Measurements from ENCODE around the gene LZTS3. TPM values are rescaled to one million over a fixed set of nuclear protein-coding genes. Genes with fewer than 3 reads are reported as not detected.

The LZTS3 gene
- total and polyA plus RNA-seq, 2 of the 8 experiments (the other 6 are each of a cell fraction or from before 2014, with no cell fraction given): 31.8 to 33.5 TPM

DNA sequence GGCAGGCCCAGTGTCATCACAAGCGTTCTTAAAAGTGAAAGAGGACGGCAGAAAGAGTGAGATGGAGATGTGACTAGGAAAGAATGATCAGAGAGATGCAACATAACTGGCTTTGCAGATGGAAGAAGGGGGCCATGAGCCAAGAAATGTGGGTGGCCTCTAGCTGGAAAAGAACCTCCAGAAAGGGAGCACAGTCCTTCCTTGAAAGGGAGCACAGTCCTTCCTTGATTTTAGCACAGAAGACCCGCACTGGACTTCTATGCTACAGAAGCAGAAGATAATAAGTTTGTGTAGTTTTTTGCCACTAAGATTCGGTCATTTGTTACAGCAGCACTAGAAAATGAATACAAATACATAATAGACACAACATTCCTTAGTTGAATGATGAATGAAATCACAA is 7.0 kb upstream of the LZTS3 start:
- Histone ChIP-seq H2BK12ac (ENCODE audit: low read depth, low read length) (no peak overlapping the region), H3K23ac (ENCODE audit: insufficient read length) (no peak overlapping the region), H3K36me3 (ENCODE audit: control insufficient read depth in 2 of 4, insufficient read depth in 4 of 4, low read length in 3 of 4) (no peaks in the 10 kb centered on the region; a peak in 2 of 8 replicates), H3K9me3 (ENCODE audit: insufficient read depth in 2 of 2, low read depth in 1 of 2, low read length in 1 of 2) (no peaks in the 10 kb centered on the region), H3K14ac (ENCODE audit: insufficient read length) (no peak overlapping the region), H3K56ac (replicated peaks; ENCODE audit: insufficient read length, low read depth, low read length) (no peak overlapping the region), H3K27me3 (replicated peaks in 1 of 4; ENCODE audit: control insufficient read depth in 3 of 4, extremely low read depth in 1 of 4, insufficient read depth in 3 of 4, low read length in 3 of 4) (no peaks in the 10 kb centered on the region), H3K79me2 (ENCODE audit: control insufficient read depth in 1 of 2, insufficient read depth in 2 of 2, low read length in 2 of 2) (peaks cover 0 to 5% of the 10 kb centered on the region in 2 experiments; a peak in 2 of 4 replicates), H3K23me2 (ENCODE audit: low read depth, low read length) (no peaks in the 10 kb centered on the region; the same call in 1 of the 2 replicates), H2BK20ac (ENCODE audit: low read length) (no peak overlapping the region), H4K5ac (ENCODE audit: insufficient read length, low read depth, low read length) (no peak overlapping the region), H3K4ac (replicated peaks; ENCODE audit: insufficient read length, low read depth, low read length) (no peak overlapping the region), H3K4me3 (ENCODE audit: extremely low read depth in 1 of 4, insufficient read depth in 2 of 4, low read depth in 3 of 4, low read length in 4 of 4) (no peak overlapping the region), H3K9ac (replicated peaks in 1 of 4; ENCODE audit: extremely low read depth in 1 of 4, low read depth in 3 of 4, low read length in 3 of 4) (no peak overlapping the region), H3K27ac (ENCODE audit: low read depth, low read length) (no peak overlapping the region), H3K18ac (ENCODE audit: extremely low read depth, low read length) (no peak overlapping the region), H4K8ac (ENCODE audit: extremely low read depth, insufficient read depth, low read length) (no peak overlapping the region), H2AFZ (ENCODE audit: low read length) (no peak overlapping the region), H2BK15ac (ENCODE audit: low read length) (no peak overlapping the region), H2BK5ac (ENCODE audit: low read depth, low read length) (no peak overlapping the region), H3K4me1 (replicated peaks in 1 of 4; ENCODE audit: control insufficient read depth in 3 of 4, insufficient read depth in 4 of 4, low read length in 3 of 4) (peaks cover 0 to 5% (median 1%) of the 10 kb centered on the region in 4 experiments; a peak in 3 of 7 replicates), H3K4me2 (ENCODE audit: insufficient read depth in 1 of 2, low read depth in 2 of 2, low read length in 2 of 2) (no peak overlapping the region), H2BK120ac (replicated peaks; ENCODE audit: low read depth, low read length) (no peak overlapping the region), H4K91ac (replicated peaks; ENCODE audit: insufficient read length, low read length) (no peak overlapping the region), H3K79me1 (ENCODE audit: low read depth, low read length) (no peaks in the 10 kb centered on the region; the same call in 1 of the 2 replicates), H4K20me1 (replicated peaks in 1 of 2; ENCODE audit: control insufficient read depth in 1 of 2, insufficient read depth in 2 of 2, low read length in 2 of 2) (peaks cover 0 to 1% of the 10 kb centered on the region in 2 experiments), H2AK5ac (ENCODE audit: low read depth, low read length) (no peak overlapping the region)
- no peak for DNase-seq (ENCODE audit: low read depth in 1 of 2, low spot score in 2 of 2)
- ChIA-PET CTCF (ENCODE audit: partially characterized antibody) (no interaction called here), POLR2A (ENCODE audit: partially characterized antibody) (interaction anchor here (1.1 to 1.4 kb wide), 2 partner anchors 10 to 12 kb away, joined by 3 read pairs; no protein-coding TSS in a partner anchor)
- WGBS, 2 experiments (ENCODE audit: extremely low coverage in 1 of 2, insufficient coverage in 1 of 2, insufficient read length in 1 of 2, insufficient replicate concordance in 2 of 2, low coverage in 1 of 2, low lambda C conversion rate in 2 of 2, missing lambda C conversion rate in 1 of 2): 65% methylated on average over 4 of the region's 4 CpGs; no CpG with 5 or more reads in 1 of the 2 experiments
- no peak for FAIRE-seq
- TF ChIP-seq NANOG (IDR thresholded peaks at IDR 0.05; ENCODE audit: insufficient read depth, low read depth, low read length, poor library complexity, severe bottlenecking) (no peak), BRCA1 (IDR thresholded peaks at IDR 0.05; ENCODE audit: low read depth, low read length) (no peak), FOSL1 (IDR thresholded peaks at IDR 0.05; ENCODE audit: insufficient read depth, low read depth, low read length) (no peak)

Data from H1 (cell line).